HepG2 (cell line): ENCODE data around the gene CCDC117. TPM values are rescaled to one million over a fixed set of nuclear protein-coding genes. Genes with fewer than 3 reads are reported as not detected.
A peak's percentile ranks its signal among the peaks of the same experiment; 100 is the strongest.

Source experiments
- ARNTL ChIP-seq: sonication (generic); formaldehyde crosslinking; IDR thresholded peaks from 2 replicates; pipeline ENCODE4 v1.4.0; 2020; ENCODE audit warnings: mild to moderate bottlenecking, missing genetic modification reagents
- DMAP1 ChIP-seq: IDR thresholded peaks from 2 replicates; pipeline ENCODE4 v1.6.1; 2016
- GABPA ChIP-seq, 2 experiments: IDR thresholded peaks; 2 replicates each; pipeline ENCODE4 v1.6.1; 2011 to 2016; ENCODE audit warnings: low read depth in 2 of 2, low read length in 1 of 2, missing biosample characterization in 1 of 2, missing genetic modification characterization in 1 of 2
- HDAC1 ChIP-seq: sonication (generic); formaldehyde crosslinking; IDR thresholded peaks from 2 replicates; pipeline ENCODE4 v1.5.1; 2020; ENCODE audit warnings: mild to moderate bottlenecking, missing genetic modification reagents
- KAT8 ChIP-seq: IDR thresholded peaks from 2 replicates; pipeline ENCODE4 v1.6.1; 2016; ENCODE audit warnings: missing genetic modification reagents, missing compliant biosample characterization
- MBNL3 ChIP-seq: fragments of 250-450 bp; sonication (Bioruptor Pico); conservative IDR thresholded peaks from 2 replicates; pipeline ENCODE4 v1.8.0; 2022; ENCODE audit warnings: mild to moderate bottlenecking, inconsistent platforms
- MEIS1 ChIP-seq: sonication (generic); formaldehyde crosslinking; IDR thresholded peaks from 2 replicates; pipeline ENCODE4 v1.9.0; 2021; ENCODE audit warnings: mild to moderate bottlenecking, missing genetic modification reagents, moderate library complexity, borderline replicate concordance
- MYC ChIP-seq: sonication (generic); formaldehyde crosslinking; IDR thresholded peaks from 2 replicates; pipeline ENCODE4 v1.9.0; 2021; ENCODE audit warnings: missing genetic modification reagents, borderline replicate concordance
- PHF8 ChIP-seq: sonication (generic); formaldehyde crosslinking; IDR thresholded peaks from 2 replicates; pipeline ENCODE4 v1.5.0; 2020; ENCODE audit warnings: missing genetic modification reagents
- RELA ChIP-seq: sonication (generic); formaldehyde crosslinking; IDR thresholded peaks from 2 replicates; pipeline ENCODE4 v1.4.0; 2020; ENCODE audit warnings: missing genetic modification reagents
- RXRB ChIP-seq: IDR thresholded peaks from 2 replicates; pipeline ENCODE4 v1.6.1; 2016; ENCODE audit warnings: borderline replicate concordance, missing genetic modification reagents, missing compliant biosample characterization
- SALL2 ChIP-seq: sonication (generic); formaldehyde crosslinking; IDR thresholded peaks from 2 replicates; pipeline ENCODE4 v1.8.1; 2023; ENCODE audit warnings: mild to moderate bottlenecking, missing genetic modification reagents, inconsistent platforms
- ZBTB42 ChIP-seq: sonication (generic); formaldehyde crosslinking; IDR thresholded peaks from 2 replicates; pipeline ENCODE4 v1.5.0; 2020; ENCODE audit warnings: mild to moderate bottlenecking, missing genetic modification reagents
- ZFP90 ChIP-seq: sonication (generic); formaldehyde crosslinking; IDR thresholded peaks from 2 replicates; pipeline ENCODE4 v1.8.0; 2022; ENCODE audit warnings: missing genetic modification reagents, mild to moderate bottlenecking, inconsistent platforms, borderline replicate concordance
- ZNF20 ChIP-seq: sonication (generic); formaldehyde crosslinking; IDR thresholded peaks from 2 replicates; pipeline ENCODE4 v1.4.0; 2020; ENCODE audit warnings: mild to moderate bottlenecking, moderate library complexity, missing genetic modification reagents
- ZNF230 ChIP-seq: sonication (generic); formaldehyde crosslinking; IDR thresholded peaks from 2 replicates; pipeline ENCODE4 v1.4.0; 2020; ENCODE audit warnings: mild to moderate bottlenecking, missing genetic modification reagents
- ZNF263 ChIP-seq: sonication (generic); formaldehyde crosslinking; IDR thresholded peaks from 2 replicates; pipeline ENCODE4 v1.4.0; 2020; ENCODE audit warnings: missing genetic modification reagents
- ZNF343 ChIP-seq: sonication (generic); formaldehyde crosslinking; IDR thresholded peaks from 2 replicates; pipeline ENCODE4 v1.4.0; 2020; ENCODE audit warnings: mild to moderate bottlenecking, missing genetic modification reagents
- ZNF546 ChIP-seq: sonication (generic); formaldehyde crosslinking; conservative IDR thresholded peaks from 2 replicates; pipeline ENCODE4 v1.8.1; 2023; ENCODE audit warnings: mild to moderate bottlenecking, missing genetic modification reagents
- ZNF564 ChIP-seq: sonication (generic); formaldehyde crosslinking; IDR thresholded peaks from 2 replicates; pipeline ENCODE4 v1.8.1; 2023; ENCODE audit warnings: mild to moderate bottlenecking, missing genetic modification reagents
- ZNF614 ChIP-seq: IDR thresholded peaks from 2 replicates; pipeline ENCODE4 v1.6.1; 2018; ENCODE audit warnings: missing biosample characterization, missing genetic modification reagents, inconsistent platforms, borderline replicate concordance
- ZNF766 ChIP-seq: sonication (generic); formaldehyde crosslinking; IDR thresholded peaks from 2 replicates; pipeline ENCODE4 v1.5.0; 2020; ENCODE audit warnings: missing genetic modification reagents, borderline replicate concordance
- ZNF773 ChIP-seq: sonication (generic); formaldehyde crosslinking; IDR thresholded peaks from 2 replicates; pipeline ENCODE4 v1.4.0; 2020; ENCODE audit warnings: missing genetic modification reagents, borderline replicate concordance
- ZNF780A ChIP-seq: sonication (generic); formaldehyde crosslinking; IDR thresholded peaks from 2 replicates; pipeline ENCODE4 v1.8.0; 2022; ENCODE audit warnings: mild to moderate bottlenecking, missing genetic modification reagents, moderate library complexity
- ZSCAN31 ChIP-seq: sonication (generic); formaldehyde crosslinking; IDR thresholded peaks from 2 replicates; pipeline ENCODE4 v1.5.0; 2020; ENCODE audit warnings: low read depth, mild to moderate bottlenecking, missing genetic modification reagents
- ZSCAN9 ChIP-seq: IDR thresholded peaks from 2 replicates; pipeline ENCODE4 v1.6.1; 2016; ENCODE audit warnings: borderline replicate concordance
- polyA plus RNA-seq, 8 experiments: library from polyadenylated mRNA; depleted of rRNA in 3 of 8; stranded (reverse) in 7 of 8; unstranded in 1 of 8; fragments of >200 nt; fragmentation: Illumina TruSeq in 4 of 8; extraction: Trizol in 4 of 8; gene quantifications; 2 replicates each; pipeline versions ENCODE4 v1.2.1 to v1.2.3, GENCODE V29; 2011 to 2016; ENCODE audit warnings: low read depth in 4 of 8, missing spikeins in 1 of 8, mixed read lengths in 1 of 8; ENCODE audit not compliant: insufficient read depth in 1 of 8
- total RNA-seq, 5 experiments: library from RNA; depleted of rRNA; stranded (reverse); fragments of >200 nt; fragmentation: Illumina TruSeq; extraction: Trizol; gene quantifications; 2 replicates each; pipeline ENCODE4 v1.2.3, GENCODE V29; 2016; ENCODE audit warnings: low read depth in 1 of 5
- TF ChIP-seq, protein P1 (sequence below): IDR thresholded peaks from 2 replicates; pipeline ENCODE4 v1.6.1; 2012; ENCODE audit warnings: low read length, improper control_type of control experiment
- TF ChIP-seq, protein P2 (sequence below): sonication (generic); formaldehyde crosslinking; conservative IDR thresholded peaks from 2 replicates; pipeline ENCODE4 v1.4.0; 2020; ENCODE audit warnings: missing genetic modification reagents

Gene CCDC117
- total and polyA plus RNA-seq, 2 of the 13 experiments (the other 11 are each of a cell fraction or from before 2014, with no cell fraction given) = 12.6 to 34.2 TPM

GRCh38 chr22:28741785-28742561, 30.5 kb upstream of the CCDC117 start, which contains the start of the genes CHEK2 and HSCB (continued):
- TF ChIP-seq ZNF564 (CRISPR knock-in tag) = 0 out of 2 replicates have a peak, but pooled peaks have one; percentile 15
- TF ChIP-seq ARNTL (CRISPR knock-in tag) = peak; percentile 93
- TF ChIP-seq SALL2 (CRISPR knock-in tag) = 0 out of 2 replicates have a peak, but pooled peaks have one; percentile 24
- TF ChIP-seq MYC (CRISPR knock-in tag) = peak; percentile 79; the same call in 1 of the 2 replicates
- peak; percentile 90 for TF ChIP-seq ZBTB42 (CRISPR knock-in tag)
- TF ChIP-seq MEIS1 (CRISPR knock-in tag) = peak; percentile 73; the same call in 1 of the 2 replicates
- TF ChIP-seq ZNF766 (CRISPR knock-in tag) = no peak
- peak; percentile 79 for TF ChIP-seq DMAP1 (CRISPR knock-in tag)
- TF ChIP-seq HDAC1 = peak; percentile 59
- no peak for TF ChIP-seq ZNF780A (CRISPR knock-in tag)
- TF ChIP-seq ZFP90 (CRISPR knock-in tag) = no peak
- no peak for TF ChIP-seq RELA (CRISPR knock-in tag)
- no peak for TF ChIP-seq ZNF546 (CRISPR knock-in tag)
- TF ChIP-seq ZNF20 (CRISPR knock-in tag) = no peak
- no peak for TF ChIP-seq ZNF773 (CRISPR knock-in tag)
- TF ChIP-seq ZNF343 = peak; percentile 63; the same call in 1 of the 2 replicates
- TF ChIP-seq MBNL3 = no peak
- peak; percentile 29; the same call in 1 of the 2 replicates for TF ChIP-seq RXRB
- peak; percentile 92 for TF ChIP-seq PHF8
- peak; percentile 76 for TF ChIP-seq GABPA (IDR thresholded peaks at IDR 0.05; ENCODE audit: low read depth, low read length)
- peak; percentile 95 for TF ChIP-seq GABPA (CRISPR knock-in tag; IDR thresholded peaks at IDR 0.05; ENCODE audit: low read depth)
- TF ChIP-seq, protein P1, sequence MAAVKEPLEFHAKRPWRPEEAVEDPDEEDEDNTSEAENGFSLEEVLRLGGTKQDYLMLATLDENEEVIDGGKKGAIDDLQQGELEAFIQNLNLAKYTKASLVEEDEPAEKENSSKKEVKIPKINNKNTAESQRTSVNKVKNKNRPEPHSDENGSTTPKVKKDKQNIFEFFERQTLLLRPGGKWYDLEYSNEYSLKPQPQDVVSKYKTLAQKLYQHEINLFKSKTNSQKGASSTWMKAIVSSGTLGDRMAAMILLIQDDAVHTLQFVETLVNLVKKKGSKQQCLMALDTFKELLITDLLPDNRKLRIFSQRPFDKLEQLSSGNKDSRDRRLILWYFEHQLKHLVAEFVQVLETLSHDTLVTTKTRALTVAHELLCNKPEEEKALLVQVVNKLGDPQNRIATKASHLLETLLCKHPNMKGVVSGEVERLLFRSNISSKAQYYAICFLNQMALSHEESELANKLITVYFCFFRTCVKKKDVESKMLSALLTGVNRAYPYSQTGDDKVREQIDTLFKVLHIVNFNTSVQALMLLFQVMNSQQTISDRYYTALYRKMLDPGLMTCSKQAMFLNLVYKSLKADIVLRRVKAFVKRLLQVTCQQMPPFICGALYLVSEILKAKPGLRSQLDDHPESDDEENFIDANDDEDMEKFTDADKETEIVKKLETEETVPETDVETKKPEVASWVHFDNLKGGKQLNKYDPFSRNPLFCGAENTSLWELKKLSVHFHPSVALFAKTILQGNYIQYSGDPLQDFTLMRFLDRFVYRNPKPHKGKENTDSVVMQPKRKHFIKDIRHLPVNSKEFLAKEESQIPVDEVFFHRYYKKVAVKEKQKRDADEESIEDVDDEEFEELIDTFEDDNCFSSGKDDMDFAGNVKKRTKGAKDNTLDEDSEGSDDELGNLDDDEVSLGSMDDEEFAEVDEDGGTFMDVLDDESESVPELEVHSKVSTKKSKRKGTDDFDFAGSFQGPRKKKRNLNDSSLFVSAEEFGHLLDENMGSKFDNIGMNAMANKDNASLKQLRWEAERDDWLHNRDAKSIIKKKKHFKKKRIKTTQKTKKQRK = no peak
- TF ChIP-seq ZSCAN31 (CRISPR knock-in tag) = no peak
- TF ChIP-seq, protein P2, sequence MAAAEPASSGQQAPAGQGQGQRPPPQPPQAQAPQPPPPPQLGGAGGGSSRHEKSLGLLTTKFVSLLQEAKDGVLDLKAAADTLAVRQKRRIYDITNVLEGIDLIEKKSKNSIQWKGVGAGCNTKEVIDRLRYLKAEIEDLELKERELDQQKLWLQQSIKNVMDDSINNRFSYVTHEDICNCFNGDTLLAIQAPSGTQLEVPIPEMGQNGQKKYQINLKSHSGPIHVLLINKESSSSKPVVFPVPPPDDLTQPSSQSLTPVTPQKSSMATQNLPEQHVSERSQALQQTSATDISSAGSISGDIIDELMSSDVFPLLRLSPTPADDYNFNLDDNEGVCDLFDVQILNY (CRISPR knock-in tag) = peak; percentile 90
- peak; percentile 6; the same call in 1 of the 2 replicates for TF ChIP-seq ZNF614 (CRISPR knock-in tag)
- 0 out of 2 replicates have a peak, but pooled peaks have one; percentile 32 for TF ChIP-seq ZNF263 (CRISPR knock-in tag)
- no peak; the same call in none of the 2 replicates for TF ChIP-seq ZSCAN9 (CRISPR knock-in tag)
- peak; percentile 30; the same call in 1 of the 2 replicates for TF ChIP-seq KAT8 (CRISPR knock-in tag)
- TF ChIP-seq ZNF230 (CRISPR knock-in tag) = peak; percentile 38; the same call in 1 of the 2 replicates
